Astrocyte of the spinal cord (primary cell): ENCODE results near the gene VPS33A.

Experiments used
- DNase-seq: peaks from one replicate; pipeline ENCODE4 v3.0.0; 2011; ENCODE audit warnings: low read depth, low spot score
- H3K4me3 ChIP-seq: 2 replicates; pipeline ENCODE4 v1.5.1; 2011; ENCODE audit warnings: low read depth, mild to moderate bottlenecking, low read length, moderate library complexity
- in situ Hi-C: cut with HindIII; loops from 2 replicates; pipeline ENCODE4 v1.10.0; 2017; ENCODE audit warnings: low sequenced_read_pairs
- TF ChIP-seq, protein P1 (sequence below): IDR thresholded peaks from 2 replicates; pipeline ENCODE4 v1.5.1; 2012; ENCODE audit warnings: low read depth, mild to moderate bottlenecking, low read length, inconsistent platforms

The VPS33A gene

GRCh38 chr12:122243965-122244364 lies 22.3 kb downstream of the VPS33A start:
- in situ Hi-C loops = no loop called here
- TF ChIP-seq, protein P1, sequence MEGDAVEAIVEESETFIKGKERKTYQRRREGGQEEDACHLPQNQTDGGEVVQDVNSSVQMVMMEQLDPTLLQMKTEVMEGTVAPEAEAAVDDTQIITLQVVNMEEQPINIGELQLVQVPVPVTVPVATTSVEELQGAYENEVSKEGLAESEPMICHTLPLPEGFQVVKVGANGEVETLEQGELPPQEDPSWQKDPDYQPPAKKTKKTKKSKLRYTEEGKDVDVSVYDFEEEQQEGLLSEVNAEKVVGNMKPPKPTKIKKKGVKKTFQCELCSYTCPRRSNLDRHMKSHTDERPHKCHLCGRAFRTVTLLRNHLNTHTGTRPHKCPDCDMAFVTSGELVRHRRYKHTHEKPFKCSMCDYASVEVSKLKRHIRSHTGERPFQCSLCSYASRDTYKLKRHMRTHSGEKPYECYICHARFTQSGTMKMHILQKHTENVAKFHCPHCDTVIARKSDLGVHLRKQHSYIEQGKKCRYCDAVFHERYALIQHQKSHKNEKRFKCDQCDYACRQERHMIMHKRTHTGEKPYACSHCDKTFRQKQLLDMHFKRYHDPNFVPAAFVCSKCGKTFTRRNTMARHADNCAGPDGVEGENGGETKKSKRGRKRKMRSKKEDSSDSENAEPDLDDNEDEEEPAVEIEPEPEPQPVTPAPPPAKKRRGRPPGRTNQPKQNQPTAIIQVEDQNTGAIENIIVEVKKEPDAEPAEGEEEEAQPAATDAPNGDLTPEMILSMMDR = no peak
- H3K4me3 ChIP-seq = no peak overlapping the region
- DNase-seq = no peak

- DNase-seq = no peak
- H3K4me3 ChIP-seq = no peak overlapping the region
- TF ChIP-seq, protein P1 = no peak
- in situ Hi-C loops = no loop called here
These were observed 27.4 kb downstream of the VPS33A start for GRCh38 chr12:122238861-122239260.

DNA sequence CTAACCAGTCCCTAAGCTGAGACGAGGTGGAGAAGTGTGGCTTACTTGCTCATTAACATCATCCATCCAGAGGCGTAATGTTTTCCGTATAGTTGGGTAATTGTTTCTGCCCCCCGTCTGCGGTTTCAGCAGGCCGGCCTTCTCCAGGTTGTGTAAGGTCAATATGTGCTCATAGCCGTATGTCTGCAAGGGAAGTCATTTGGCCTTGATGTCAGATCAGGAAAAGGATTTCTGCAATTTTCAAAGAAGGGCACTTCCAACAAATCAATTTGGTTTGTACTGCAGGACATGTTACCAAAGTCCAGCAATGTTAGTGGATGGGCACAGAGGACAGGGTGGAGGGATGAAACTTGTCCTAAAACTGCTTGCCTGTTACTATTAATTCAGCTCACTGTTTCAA lies 30.6 kb downstream of the VPS33A start:
- DNase-seq = no peak
- in situ Hi-C loops = no loop called here
- TF ChIP-seq, protein P1 = no peak
- H3K4me3 ChIP-seq = no peak overlapping the region

- in situ Hi-C loops = no loop called here
- no peak for DNase-seq
- TF ChIP-seq, protein P1 = no peak
- H3K4me3 ChIP-seq = no peak overlapping the region
These were observed 33.6 kb downstream of the VPS33A start for GRCh38 chr12:122232691-122233090.

DNA sequence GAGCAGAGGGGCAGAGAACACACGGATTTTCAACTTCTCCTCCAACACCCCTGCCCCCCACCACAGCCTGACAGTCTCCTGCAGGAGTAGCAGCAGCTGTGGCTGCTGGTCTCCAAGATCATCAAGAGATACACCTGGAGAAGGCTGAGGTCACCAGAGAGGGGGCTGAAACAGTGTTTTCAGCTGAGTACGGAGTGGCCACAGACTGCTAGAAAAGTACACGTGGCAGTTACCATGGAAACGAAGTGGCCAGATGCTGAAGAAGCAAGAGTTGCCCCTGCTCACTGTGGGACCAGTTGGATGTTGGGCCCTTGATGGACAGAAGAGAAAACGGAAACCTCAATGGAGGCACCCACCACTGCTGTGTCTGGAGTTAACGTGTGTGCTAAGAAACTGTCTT lies 35.5 kb downstream of the VPS33A start:
- H3K4me3 ChIP-seq = no peak overlapping the region
- in situ Hi-C loops = no loop called here
- TF ChIP-seq, protein P1 = no peak
- no peak for DNase-seq

DNA sequence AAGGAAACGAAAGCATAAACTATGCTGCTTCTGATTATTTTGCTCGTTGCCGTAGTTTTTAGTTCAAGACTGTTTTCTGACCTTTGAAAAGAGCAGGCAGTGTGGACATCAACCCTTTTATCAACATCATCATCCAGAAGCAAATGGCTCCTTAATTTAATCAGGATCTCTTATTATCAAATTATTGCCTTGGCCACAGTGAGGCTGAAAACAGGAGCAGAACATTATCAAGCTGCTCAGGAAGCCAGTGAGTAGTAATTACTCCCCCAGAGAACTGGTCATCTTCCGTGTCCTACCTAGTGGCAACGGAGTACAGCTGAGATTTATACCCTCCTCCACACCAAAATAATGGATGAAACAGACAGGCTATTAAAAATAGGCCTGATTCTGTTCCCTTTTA lies 38.2 kb downstream of the VPS33A start:
- H3K4me3 ChIP-seq = no peak overlapping the region
- TF ChIP-seq, protein P1 = no peak
- in situ Hi-C loops = no loop called here
- DNase-seq = no peak

GRCh38 chr12:122227341-122227740 lies 39.0 kb downstream of the VPS33A start:
- DNase-seq = no peak
- no peak overlapping the region for H3K4me3 ChIP-seq
- TF ChIP-seq, protein P1 = no peak
- in situ Hi-C loops = no loop called here
